Urinary bladder (tissue), 2 donors: ENCODE measurements around the gene PCDHGA7. TPM values are rescaled to one million over a fixed set of nuclear protein-coding genes. Genes with fewer than 3 reads are reported as not detected.

Experiments used
- polyA plus RNA-seq: library from polyadenylated mRNA; stranded (reverse); fragments of 200-250 nt; gene quantifications from one replicate; pipeline ENCODE4 v1.2.3, GENCODE V29; 2013
- total RNA-seq: library from RNA; depleted of rRNA; stranded (reverse); fragments of >200 nt; gene quantifications from one replicate; pipeline ENCODE4 v1.2.3, GENCODE V29; 2014
- donor health status: healthy.

Gene PCDHGA7
- total and polyA plus RNA-seq, 2 donors, result 1.9 to 6.9 TPM

Other genes starting within 250 kb of the PCDHGA7 start
Only the 30 nearest of the 36 such genes appear.
- 2.4 TPM for gene PCDHB9, start 195.6 kb upstream of the PCDHGA7 start, total RNA-seq
- 1.2 TPM for gene PCDHB9, start 195.6 kb upstream of the PCDHGA7 start, polyA plus RNA-seq
- 5.0 TPM for gene PCDHB10, start 190.4 kb upstream of the PCDHGA7 start, total RNA-seq
- 5.1 TPM for gene PCDHB10, start 190.4 kb upstream of the PCDHGA7 start, polyA plus RNA-seq
- gene PCDHB11, start 183.1 kb upstream of the PCDHGA7 start, total RNA-seq, result 7.3 TPM
- gene PCDHB11, start 183.1 kb upstream of the PCDHGA7 start, polyA plus RNA-seq, result 2.8 TPM
- gene PCDHB12, start 174.0 kb upstream of the PCDHGA7 start, total RNA-seq, result 6.9 TPM
- gene PCDHB12, start 174.0 kb upstream of the PCDHGA7 start, polyA plus RNA-seq, result 3.4 TPM
- 5.9 TPM for gene PCDHB13, start 168.8 kb upstream of the PCDHGA7 start, total RNA-seq
- 2.5 TPM for gene PCDHB13, start 168.8 kb upstream of the PCDHGA7 start, polyA plus RNA-seq
- gene PCDHB14, start 159.4 kb upstream of the PCDHGA7 start, total RNA-seq, result 10.1 TPM
- gene PCDHB14, start 159.4 kb upstream of the PCDHGA7 start, polyA plus RNA-seq, result 8.2 TPM
- gene PCDHB15, start 137.3 kb upstream of the PCDHGA7 start, total RNA-seq, result 7.8 TPM
- gene PCDHB15, start 137.3 kb upstream of the PCDHGA7 start, polyA plus RNA-seq, result 7.3 TPM
- gene SLC25A2, start 78.7 kb upstream of the PCDHGA7 start, total RNA-seq, result 0.69 TPM
- gene SLC25A2, start 78.7 kb upstream of the PCDHGA7 start, polyA plus RNA-seq, result not detected
- 85.9 TPM for gene TAF7, start 62.0 kb upstream of the PCDHGA7 start, total RNA-seq
- 100 TPM for gene TAF7, start 62.0 kb upstream of the PCDHGA7 start, polyA plus RNA-seq
- gene PCDHGA1, start 52.2 kb upstream of the PCDHGA7 start, total RNA-seq, result 1.2 TPM
- gene PCDHGA1, start 52.2 kb upstream of the PCDHGA7 start, polyA plus RNA-seq, result 1.2 TPM
- gene PCDHGA2, start 44.0 kb upstream of the PCDHGA7 start, total RNA-seq, result 5.7 TPM
- gene PCDHGA2, start 44.0 kb upstream of the PCDHGA7 start, polyA plus RNA-seq, result 4.1 TPM
- gene PCDHGA3, start 38.9 kb upstream of the PCDHGA7 start, total RNA-seq, result 4.6 TPM
- gene PCDHGA3, start 38.9 kb upstream of the PCDHGA7 start, polyA plus RNA-seq, result 1.6 TPM
- 5.7 TPM for gene PCDHGB1, start 32.6 kb upstream of the PCDHGA7 start, total RNA-seq
- gene PCDHGB1, start 32.6 kb upstream of the PCDHGA7 start, polyA plus RNA-seq, result 0.47 TPM
- 5.8 TPM for gene PCDHGA4, start 27.7 kb upstream of the PCDHGA7 start, total RNA-seq
- gene PCDHGA4, start 27.7 kb upstream of the PCDHGA7 start, polyA plus RNA-seq, result 2.2 TPM
- 7.9 TPM for gene PCDHGB2, start 22.7 kb upstream of the PCDHGA7 start, total RNA-seq
- 2.2 TPM for gene PCDHGB2, start 22.7 kb upstream of the PCDHGA7 start, polyA plus RNA-seq
- gene PCDHGA5, start 18.6 kb upstream of the PCDHGA7 start, total RNA-seq, result 7.0 TPM
- 2.6 TPM for gene PCDHGA5, start 18.6 kb upstream of the PCDHGA7 start, polyA plus RNA-seq
- gene PCDHGB3, start 12.5 kb upstream of the PCDHGA7 start, total RNA-seq, result 7.3 TPM
- 1.4 TPM for gene PCDHGB3, start 12.5 kb upstream of the PCDHGA7 start, polyA plus RNA-seq
- 9.6 TPM for gene PCDHGA6, start 8.9 kb upstream of the PCDHGA7 start, total RNA-seq
- 3.7 TPM for gene PCDHGA6, start 8.9 kb upstream of the PCDHGA7 start, polyA plus RNA-seq
- gene PCDHGB4, start 5.0 kb downstream of the PCDHGA7 start, total RNA-seq, result 11.7 TPM
- 2.4 TPM for gene PCDHGB4, start 5.0 kb downstream of the PCDHGA7 start, polyA plus RNA-seq
- gene PCDHGA8, start 9.9 kb downstream of the PCDHGA7 start, total RNA-seq, result 9.1 TPM
- 0.25 TPM for gene PCDHGA8, start 9.9 kb downstream of the PCDHGA7 start, polyA plus RNA-seq
- gene PCDHGB5, start 15.2 kb downstream of the PCDHGA7 start, total RNA-seq, result 13.5 TPM
- 4.7 TPM for gene PCDHGB5, start 15.2 kb downstream of the PCDHGA7 start, polyA plus RNA-seq
- gene PCDHGA9, start 20.0 kb downstream of the PCDHGA7 start, total RNA-seq, result 12.5 TPM
- 3.1 TPM for gene PCDHGA9, start 20.0 kb downstream of the PCDHGA7 start, polyA plus RNA-seq
- 12.0 TPM for gene PCDHGB6, start 25.3 kb downstream of the PCDHGA7 start, total RNA-seq
- gene PCDHGB6, start 25.3 kb downstream of the PCDHGA7 start, polyA plus RNA-seq, result 5.0 TPM
- gene PCDHGA10, start 30.2 kb downstream of the PCDHGA7 start, total RNA-seq, result 12.3 TPM
- gene PCDHGA10, start 30.2 kb downstream of the PCDHGA7 start, polyA plus RNA-seq, result 1.6 TPM
- 10.4 TPM for gene PCDHGB7, start 34.9 kb downstream of the PCDHGA7 start, total RNA-seq
- gene PCDHGB7, start 34.9 kb downstream of the PCDHGA7 start, polyA plus RNA-seq, result 11.7 TPM
- 12.5 TPM for gene PCDHGA11, start 38.3 kb downstream of the PCDHGA7 start, total RNA-seq
- gene PCDHGA11, start 38.3 kb downstream of the PCDHGA7 start, polyA plus RNA-seq, result 1.9 TPM
- gene PCDHGA12, start 47.8 kb downstream of the PCDHGA7 start, total RNA-seq, result 7.8 TPM
- 2.9 TPM for gene PCDHGA12, start 47.8 kb downstream of the PCDHGA7 start, polyA plus RNA-seq
- gene PCDHGC3, start 93.2 kb downstream of the PCDHGA7 start, total RNA-seq, result 62.8 TPM
- gene PCDHGC3, start 93.2 kb downstream of the PCDHGA7 start, polyA plus RNA-seq, result 101 TPM
- 6.8 TPM for gene PCDHGC4, start 102.3 kb downstream of the PCDHGA7 start, total RNA-seq
- 0.23 TPM for gene PCDHGC4, start 102.3 kb downstream of the PCDHGA7 start, polyA plus RNA-seq
- 3.7 TPM for gene PCDHGC5, start 106.3 kb downstream of the PCDHGA7 start, total RNA-seq
- 0.29 TPM for gene PCDHGC5, start 106.3 kb downstream of the PCDHGA7 start, polyA plus RNA-seq